ENCODE measurements around the gene GDPD5. TPM values are rescaled to one million over a fixed set of nuclear protein-coding genes. Genes with fewer than 3 reads are reported as not detected.
A peak's percentile ranks its signal among the peaks of the same experiment; 100 is the strongest.

The GDPD5 gene
- total and polyA plus RNA-seq, 2 donors (not counting 1 experiment from before 2014, with no cell fraction given): 2.5 to 3.1 TPM

DNA sequence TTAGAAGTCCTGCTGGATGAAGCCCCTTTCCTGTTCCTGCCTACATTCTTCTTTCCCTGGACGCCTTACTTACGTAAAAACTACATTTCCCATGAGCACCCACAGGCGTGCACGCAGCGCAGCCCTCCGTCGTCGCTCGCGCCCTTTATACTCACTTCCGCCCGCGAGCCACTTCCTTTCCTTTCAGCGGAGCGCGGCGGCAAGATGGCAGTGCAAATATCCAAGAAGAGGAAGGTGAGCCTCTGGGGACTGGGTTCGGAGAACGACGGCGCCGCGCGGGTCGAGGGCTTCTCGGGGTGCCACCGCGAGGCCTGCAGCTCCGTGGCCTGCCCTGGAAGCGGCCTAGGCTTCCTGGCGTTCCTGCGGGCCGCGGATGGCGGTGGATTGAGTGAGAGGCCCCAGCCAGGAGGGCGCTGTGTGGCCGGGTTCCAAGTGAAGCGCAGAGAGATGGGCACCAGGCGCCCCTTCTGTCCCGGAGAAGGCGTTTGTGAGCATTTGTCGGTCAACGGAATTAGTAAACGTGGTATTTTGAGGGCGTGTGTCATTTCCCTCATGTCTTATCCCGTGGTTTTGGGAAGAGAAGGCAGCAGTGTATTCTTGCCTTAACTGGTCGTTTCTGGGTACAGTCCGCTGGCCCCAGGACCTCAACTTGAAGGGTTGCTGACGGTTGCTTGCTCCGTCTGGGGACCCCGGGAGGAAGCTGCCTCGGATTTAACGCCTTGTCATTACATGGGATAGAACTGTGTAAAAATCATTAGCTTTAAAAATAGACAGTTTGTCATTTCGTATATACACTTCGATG, 126.2 kb downstream of the GDPD5 start, which contains the start of gene RPS3:
RPS3 (plus strand) TSS at position 175 of the 802 bp plus-strand sequence; CDS start at position 205, 30 bp downstream.
- DNase-seq (ENCODE audit: low read depth in 2 of 2): peak; percentile 90 to 92
- no peak for TF ChIP-seq EZH2 (IDR thresholded peaks at IDR 0.05; ENCODE audit: low read length, missing control alignments)
- TF ChIP-seq, protein P1, sequence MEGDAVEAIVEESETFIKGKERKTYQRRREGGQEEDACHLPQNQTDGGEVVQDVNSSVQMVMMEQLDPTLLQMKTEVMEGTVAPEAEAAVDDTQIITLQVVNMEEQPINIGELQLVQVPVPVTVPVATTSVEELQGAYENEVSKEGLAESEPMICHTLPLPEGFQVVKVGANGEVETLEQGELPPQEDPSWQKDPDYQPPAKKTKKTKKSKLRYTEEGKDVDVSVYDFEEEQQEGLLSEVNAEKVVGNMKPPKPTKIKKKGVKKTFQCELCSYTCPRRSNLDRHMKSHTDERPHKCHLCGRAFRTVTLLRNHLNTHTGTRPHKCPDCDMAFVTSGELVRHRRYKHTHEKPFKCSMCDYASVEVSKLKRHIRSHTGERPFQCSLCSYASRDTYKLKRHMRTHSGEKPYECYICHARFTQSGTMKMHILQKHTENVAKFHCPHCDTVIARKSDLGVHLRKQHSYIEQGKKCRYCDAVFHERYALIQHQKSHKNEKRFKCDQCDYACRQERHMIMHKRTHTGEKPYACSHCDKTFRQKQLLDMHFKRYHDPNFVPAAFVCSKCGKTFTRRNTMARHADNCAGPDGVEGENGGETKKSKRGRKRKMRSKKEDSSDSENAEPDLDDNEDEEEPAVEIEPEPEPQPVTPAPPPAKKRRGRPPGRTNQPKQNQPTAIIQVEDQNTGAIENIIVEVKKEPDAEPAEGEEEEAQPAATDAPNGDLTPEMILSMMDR (conservative IDR thresholded peaks at IDR 0.05 in 1 of 2, IDR thresholded peaks at IDR 0.05 in 1 of 2; ENCODE audit: low read depth in 1 of 2, low read length in 2 of 2): no peak

DNA sequence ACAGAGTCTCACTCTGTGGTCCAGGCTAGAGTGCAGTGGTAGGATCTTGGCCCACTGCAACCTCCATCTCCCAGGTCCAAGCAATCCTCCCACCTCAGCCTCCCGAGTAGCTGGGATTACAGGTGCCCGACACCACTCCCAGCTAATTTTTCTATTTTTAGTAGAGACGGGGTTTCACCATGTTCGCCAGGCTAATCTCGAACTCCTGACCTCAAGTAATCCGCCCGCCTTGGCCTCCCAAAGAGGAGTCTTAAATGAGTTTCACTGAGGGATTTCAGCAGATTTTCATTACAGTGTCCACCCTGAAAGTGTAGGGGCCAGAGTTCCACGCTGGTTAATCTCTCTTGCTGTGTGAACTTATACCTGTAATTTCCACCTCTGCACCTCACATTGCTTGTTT, 126.8 kb downstream of the GDPD5 start:
- Histone ChIP-seq H2AFZ (ENCODE audit: low read length) (no peak overlapping the region), H3K4me3 (replicated peaks in 1 of 4; ENCODE audit: control extremely low read depth in 1 of 4, insufficient read depth in 1 of 4, low read depth in 3 of 4, low read length in 4 of 4) (peak overlapping the region in 1 of 4 experiments; percentile 95), H4K20me1 (ENCODE audit: control insufficient read depth, extremely low read depth, insufficient read depth, low read length) (no peaks in the 10 kb centered on the region), H3K4me2 (ENCODE audit: extremely low read depth, insufficient read depth, low read length) (no peak overlapping the region), H3K9ac (ENCODE audit: insufficient read depth, low read length) (no peak overlapping the region), H3K36me3 (ENCODE audit: control insufficient read depth, insufficient read depth, low read length) (peaks cover 13% of the 10 kb centered on the region), H3K27me3 (ENCODE audit: control insufficient read depth, insufficient read depth, low read length) (no peaks in the 10 kb centered on the region), H3K4me1 (ENCODE audit: control insufficient read depth, extremely low read depth, insufficient read depth, low read length) (peaks cover 10% of the 10 kb centered on the region), H3K9me3 (ENCODE audit: control insufficient read depth, insufficient read depth, low read depth, low read length) (no peaks in the 10 kb centered on the region), H3K79me2 (ENCODE audit: control insufficient read depth, insufficient read depth, low read length) (peaks cover 45% of the 10 kb centered on the region), H3K27ac (ENCODE audit: insufficient read depth, low read length) (no peak overlapping the region)
- DNase-seq (ENCODE audit: low read depth in 2 of 2): no peak
- TF ChIP-seq, protein P1 (conservative IDR thresholded peaks at IDR 0.05 in 1 of 2, IDR thresholded peaks at IDR 0.05 in 1 of 2; ENCODE audit: low read depth in 1 of 2, low read length in 2 of 2): no peak
- no peak for TF ChIP-seq EZH2 (IDR thresholded peaks at IDR 0.05; ENCODE audit: low read length, missing control alignments)

More for the DNA sequence above, 126.2 kb downstream of the GDPD5 start, which contains the start of gene RPS3:
- H3K79me2 ChIP-seq (ENCODE audit: control insufficient read depth, insufficient read depth, low read length): peaks cover 52% of the 10 kb centered on the region
- H3K9me3 ChIP-seq (ENCODE audit: control insufficient read depth, insufficient read depth, low read depth, low read length): no peaks in the 10 kb centered on the region
- H3K27me3 ChIP-seq (ENCODE audit: control insufficient read depth, insufficient read depth, low read length): no peaks in the 10 kb centered on the region
- peak within 1 kb of the TSS; percentile 87 for H3K27ac ChIP-seq (ENCODE audit: insufficient read depth, low read length)
- H3K4me2 ChIP-seq (ENCODE audit: extremely low read depth, insufficient read depth, low read length): peak within 1 kb of the TSS; percentile 81
- H4K20me1 ChIP-seq (ENCODE audit: control insufficient read depth, extremely low read depth, insufficient read depth, low read length): no peaks in the 10 kb centered on the region
- H3K9ac ChIP-seq (ENCODE audit: insufficient read depth, low read length): peak within 1 kb of the TSS; percentile 87
- no peak within 1 kb of the TSS for H2AFZ ChIP-seq (ENCODE audit: low read length)
- H3K36me3 ChIP-seq (ENCODE audit: control insufficient read depth, insufficient read depth, low read length): peaks cover 18% of the 10 kb centered on the region
- peaks cover 15% of the 10 kb centered on the region for H3K4me1 ChIP-seq (ENCODE audit: control insufficient read depth, extremely low read depth, insufficient read depth, low read length)
- H3K4me3 ChIP-seq (replicated peaks in 1 of 4; ENCODE audit: control extremely low read depth in 1 of 4, insufficient read depth in 1 of 4, low read depth in 3 of 4, low read length in 4 of 4): peak within 1 kb of the TSS; percentile 83 to 96 (median 96)

DNA sequence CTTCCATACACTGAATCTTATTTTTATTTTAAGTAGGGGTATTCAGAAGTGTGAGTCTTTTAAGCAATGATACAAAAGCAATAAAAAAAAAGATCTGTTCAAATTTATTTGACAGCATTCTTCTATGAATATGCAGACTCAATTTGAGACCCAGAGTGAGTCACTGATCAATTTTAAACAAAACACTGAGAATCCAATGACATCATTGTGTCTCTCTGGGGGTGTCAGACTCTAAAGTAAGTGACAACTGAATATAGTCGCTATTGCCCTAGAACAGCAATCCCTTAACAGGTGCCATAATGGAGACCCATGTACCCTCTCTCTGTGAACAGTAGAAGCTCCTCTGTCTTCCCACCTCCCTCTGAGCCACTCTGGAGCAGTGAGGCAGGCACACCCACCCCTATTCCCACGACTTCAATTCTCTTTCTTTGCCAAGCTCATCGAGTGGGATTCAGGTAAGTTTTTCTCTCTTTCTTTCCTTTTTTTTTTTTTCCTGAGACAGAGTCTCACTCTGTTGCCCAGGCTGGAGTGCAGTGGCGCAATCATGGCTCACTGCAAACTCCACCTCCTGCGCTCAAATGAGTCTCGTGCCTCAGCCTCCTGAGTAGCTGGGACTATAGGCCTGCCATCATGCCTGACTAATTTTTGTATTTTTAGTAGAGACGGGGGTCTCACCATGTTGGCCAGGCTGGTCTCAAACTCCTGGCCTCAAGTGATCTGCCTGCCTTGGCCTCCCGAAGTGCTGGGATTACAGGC, 131.5 kb downstream of the GDPD5 start:
- no peak overlapping the region for H3K9ac ChIP-seq (ENCODE audit: insufficient read depth, low read length)
- H3K27me3 ChIP-seq (ENCODE audit: control insufficient read depth, insufficient read depth, low read length): no peaks in the 10 kb centered on the region
- no peaks in the 10 kb centered on the region for H3K36me3 ChIP-seq (ENCODE audit: control insufficient read depth, insufficient read depth, low read length)
- H3K79me2 ChIP-seq (ENCODE audit: control insufficient read depth, insufficient read depth, low read length): no peaks in the 10 kb centered on the region
- no peak for DNase-seq (ENCODE audit: low read depth in 2 of 2)
- no peaks in the 10 kb centered on the region for H3K4me1 ChIP-seq (ENCODE audit: control insufficient read depth, extremely low read depth, insufficient read depth, low read length)
- H3K27ac ChIP-seq (ENCODE audit: insufficient read depth, low read length): no peak overlapping the region
- no peak overlapping the region for H3K4me3 ChIP-seq (replicated peaks in 1 of 4; ENCODE audit: control extremely low read depth in 1 of 4, insufficient read depth in 1 of 4, low read depth in 3 of 4, low read length in 4 of 4)
- no peak for TF ChIP-seq EZH2 (IDR thresholded peaks at IDR 0.05; ENCODE audit: low read length, missing control alignments)
- TF ChIP-seq, protein P1 (conservative IDR thresholded peaks at IDR 0.05 in 1 of 2, IDR thresholded peaks at IDR 0.05 in 1 of 2; ENCODE audit: low read depth in 1 of 2, low read length in 2 of 2): no peak
- H3K4me2 ChIP-seq (ENCODE audit: extremely low read depth, insufficient read depth, low read length): no peak overlapping the region
- H3K9me3 ChIP-seq (ENCODE audit: control insufficient read depth, insufficient read depth, low read depth, low read length): no peaks in the 10 kb centered on the region
- H2AFZ ChIP-seq (ENCODE audit: low read length): no peak overlapping the region
- H4K20me1 ChIP-seq (ENCODE audit: control insufficient read depth, extremely low read depth, insufficient read depth, low read length): no peaks in the 10 kb centered on the region

Data from fibroblast of lung (primary cell).